HG02870 (cell line): ENCODE results near the gene MYL11.
"Not testable (repeated sequence)": the region's sequence is repeated elsewhere in the genome, so short reads cannot be mapped to it uniquely, and the experiment has no call there.

ENCODE experiments used
- ATAC-seq: cut with Tn5 transposase; IDR thresholded peaks from one replicate; pipeline ENCODE4 v1.9.1; 2021; ENCODE audit warnings: mild to moderate bottlenecking, moderate library complexity; ENCODE audit not compliant: unreplicated experiment

MYL11 gene

DNA sequence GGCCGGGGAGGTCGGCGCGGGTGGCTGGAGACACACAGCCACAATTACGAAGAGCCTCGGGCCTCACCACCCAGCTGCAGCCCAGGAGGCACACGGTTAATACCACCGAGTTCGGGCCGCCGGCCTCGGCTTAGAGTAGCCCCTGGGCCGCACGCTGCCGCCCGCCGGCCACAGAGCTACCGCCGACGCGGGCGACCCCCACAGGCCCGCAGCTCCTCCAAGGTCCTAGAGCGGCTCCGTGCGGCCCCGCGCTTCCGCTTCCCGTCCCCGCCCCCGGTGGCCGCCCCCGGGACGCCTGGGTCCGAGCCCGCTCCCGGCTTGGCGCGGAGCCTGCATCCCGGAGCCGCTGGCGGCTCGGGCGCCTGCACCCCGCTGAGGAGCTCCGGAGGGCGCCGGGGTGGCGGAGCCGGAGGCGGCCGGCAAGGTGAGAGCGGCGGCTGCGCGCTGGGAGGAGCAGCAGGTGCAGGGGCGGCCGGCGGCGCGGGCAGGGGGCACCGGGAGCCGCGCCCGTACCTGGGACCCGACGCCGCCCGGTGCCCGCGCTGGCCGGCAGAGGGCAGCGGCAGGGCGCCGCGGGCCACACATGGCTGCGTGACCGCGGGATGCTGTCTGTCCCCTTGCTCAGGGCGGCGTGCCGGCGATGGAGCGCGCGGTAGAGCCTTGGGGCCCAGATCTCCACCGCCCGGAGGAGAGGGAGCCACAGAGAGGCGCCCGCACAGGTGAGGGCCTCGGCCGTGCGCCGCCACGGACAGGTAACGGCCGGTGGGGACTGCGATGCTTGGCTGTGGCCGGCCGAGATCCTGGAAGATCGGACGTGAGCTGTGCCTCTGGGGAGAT, 20.8 kb downstream of the MYL11 start, which contains the start of gene ZNF48:
Gene ZNF48 (plus strand): TSS at position 266 of the 837 bp plus-strand sequence. CDS start 375 bp downstream, at position 641.
- ATAC-seq: peak; percentile 66

GRCh38 chr16:30395992-30396585, 21.5 kb downstream of the MYL11 start:
- ATAC-seq: no peak

GRCh38 chr16:30396627-30397026, 22.0 kb downstream of the MYL11 start:
- not testable (repeated sequence) for ATAC-seq

DNA sequence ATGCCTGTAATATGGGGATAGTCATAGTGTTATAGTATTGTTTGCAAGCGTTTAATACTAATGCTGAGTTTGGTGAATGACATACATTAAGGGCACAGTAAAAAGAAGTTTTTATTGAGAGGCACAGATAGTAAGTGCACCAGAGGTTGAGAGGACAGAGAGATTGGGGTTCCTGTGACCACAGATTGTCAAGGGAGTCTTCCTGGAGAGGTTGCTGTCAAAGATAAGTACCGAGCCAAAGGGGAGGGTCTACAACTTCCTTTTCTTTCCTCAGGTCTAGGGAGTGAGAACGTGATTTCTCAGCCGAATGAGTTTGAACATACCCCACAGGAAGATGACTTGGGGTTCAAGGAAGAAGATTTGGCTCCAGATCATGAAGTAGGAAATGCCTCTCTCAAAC, 22.5 kb downstream of the MYL11 start:
- ATAC-seq: no peak

DNA sequence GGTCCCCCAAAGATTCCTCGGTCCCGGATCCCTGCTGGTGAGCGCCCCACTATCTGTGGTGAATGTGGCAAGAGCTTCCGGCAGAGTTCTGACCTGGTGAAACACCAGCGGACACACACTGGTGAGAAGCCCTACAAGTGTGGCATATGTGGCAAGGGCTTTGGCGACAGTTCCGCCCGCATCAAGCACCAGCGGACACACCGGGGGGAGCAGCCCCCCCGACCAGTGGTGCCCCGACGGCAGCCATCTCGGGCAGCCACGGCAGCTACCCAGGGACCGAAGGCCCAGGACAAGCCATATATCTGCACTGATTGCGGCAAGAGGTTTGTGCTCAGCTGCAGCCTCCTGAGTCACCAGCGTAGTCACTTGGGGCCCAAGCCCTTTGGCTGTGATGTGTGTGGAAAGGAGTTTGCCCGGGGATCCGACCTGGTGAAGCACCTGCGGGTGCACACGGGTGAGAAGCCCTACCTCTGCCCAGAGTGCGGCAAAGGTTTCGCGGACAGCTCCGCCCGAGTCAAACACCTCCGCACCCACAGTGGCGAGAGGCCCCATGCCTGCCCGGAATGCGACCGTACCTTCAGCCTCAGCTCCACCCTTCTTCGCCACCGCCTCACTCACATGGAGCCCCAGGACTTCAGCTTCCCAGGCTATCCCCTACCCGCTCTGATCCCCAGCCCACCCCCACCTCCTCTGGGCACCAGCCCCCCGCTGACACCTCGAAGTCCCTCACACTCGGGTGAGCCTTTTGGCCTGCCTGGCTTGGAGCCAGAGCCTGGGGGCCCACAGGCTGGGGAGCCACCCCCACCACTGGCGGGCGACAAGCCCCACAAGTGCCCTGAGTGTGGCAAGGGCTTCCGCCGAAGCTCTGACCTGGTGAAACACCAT, 23.4 kb downstream of the MYL11 start:
- no peak for ATAC-seq

- ATAC-seq: no peak
Measured at GRCh38 chr16:30398661-30399434, 24.2 kb downstream of the MYL11 start.

GRCh38 chr16:30399435-30400186, 25.0 kb downstream of the MYL11 start:
- no peak for ATAC-seq

- no peak for ATAC-seq
Measured at GRCh38 chr16:30401768-30402425, 27.3 kb downstream of the MYL11 start.

- no peak for ATAC-seq
Measured at GRCh38 chr16:30406795-30407101, 32.1 kb downstream of the MYL11 start.

DNA sequence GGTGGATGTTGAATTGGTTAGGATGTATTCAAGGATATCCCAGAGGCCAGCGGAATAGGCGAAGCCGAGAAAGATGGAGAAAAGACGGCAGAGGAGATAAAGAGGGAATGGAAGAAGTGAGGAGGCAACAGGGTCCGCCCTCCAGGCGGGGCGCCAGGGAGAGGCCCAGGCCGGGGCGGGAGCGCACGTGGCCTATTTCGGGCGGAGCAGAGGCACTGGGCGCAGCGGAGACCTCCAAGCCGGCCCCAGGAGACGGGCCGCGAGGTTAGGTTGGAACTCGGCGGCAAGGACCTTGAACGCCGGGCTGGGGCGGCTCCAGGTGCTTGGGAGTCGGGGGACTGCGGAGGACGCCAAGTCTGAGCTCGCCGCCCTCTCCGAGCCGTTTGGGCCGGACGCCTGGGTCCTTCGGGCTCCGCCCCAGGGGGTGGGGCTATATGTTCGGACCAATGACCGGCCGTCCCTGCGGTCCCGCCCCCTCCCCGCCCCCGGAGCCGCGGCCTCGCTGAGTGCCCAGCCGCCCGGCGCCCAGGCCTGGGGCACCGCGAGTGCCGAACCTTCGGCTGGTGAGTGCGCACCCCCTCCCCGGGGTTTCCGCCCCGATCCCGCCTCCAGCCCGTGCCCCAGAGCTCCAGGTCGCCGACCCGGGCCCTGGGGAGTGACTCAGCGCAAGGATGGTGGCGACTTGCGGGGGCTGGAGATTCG, 32.7 kb downstream of the MYL11 start, which contains the start of gene ZNF771:
Gene ZNF771 (plus strand): TSS at position 505 of the 702 bp plus-strand sequence. CDS start 448 bp downstream, outside the sequence.
- peak; percentile 81 for ATAC-seq

DNA sequence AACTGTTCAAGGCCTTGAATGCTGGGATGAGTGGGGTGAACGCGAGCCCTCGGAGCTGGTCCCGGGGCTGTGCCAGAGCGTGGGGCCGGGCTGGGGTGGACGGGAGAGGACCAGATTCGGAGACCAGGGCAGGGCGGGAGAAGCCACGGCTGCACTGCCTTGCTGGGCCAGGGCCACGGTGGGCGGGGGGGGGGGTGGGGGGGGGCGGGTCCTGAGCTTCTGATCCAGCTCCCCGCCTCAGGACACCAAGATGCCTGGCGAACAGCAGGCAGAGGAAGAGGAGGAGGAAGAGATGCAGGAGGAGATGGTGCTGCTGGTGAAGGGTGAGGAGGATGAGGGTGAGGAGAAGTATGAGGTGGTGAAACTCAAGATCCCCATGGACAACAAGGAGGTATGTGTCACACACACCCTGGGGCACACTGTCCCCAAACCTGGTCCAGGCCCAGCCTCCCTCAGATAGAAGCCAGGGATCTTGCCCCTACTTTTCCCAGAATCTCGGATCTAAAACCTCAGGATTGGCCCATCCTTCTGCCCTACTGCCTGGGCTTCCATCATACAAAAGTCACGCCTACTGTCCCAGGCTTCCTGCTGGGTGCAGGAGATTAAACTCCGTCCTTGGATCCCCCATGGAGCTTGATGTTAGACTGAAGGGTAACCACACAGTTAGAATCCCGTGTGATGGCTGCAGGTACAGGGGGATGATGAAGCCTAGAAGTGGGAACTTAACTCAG, 33.4 kb downstream of the MYL11 start:
- ATAC-seq: no peak

DNA sequence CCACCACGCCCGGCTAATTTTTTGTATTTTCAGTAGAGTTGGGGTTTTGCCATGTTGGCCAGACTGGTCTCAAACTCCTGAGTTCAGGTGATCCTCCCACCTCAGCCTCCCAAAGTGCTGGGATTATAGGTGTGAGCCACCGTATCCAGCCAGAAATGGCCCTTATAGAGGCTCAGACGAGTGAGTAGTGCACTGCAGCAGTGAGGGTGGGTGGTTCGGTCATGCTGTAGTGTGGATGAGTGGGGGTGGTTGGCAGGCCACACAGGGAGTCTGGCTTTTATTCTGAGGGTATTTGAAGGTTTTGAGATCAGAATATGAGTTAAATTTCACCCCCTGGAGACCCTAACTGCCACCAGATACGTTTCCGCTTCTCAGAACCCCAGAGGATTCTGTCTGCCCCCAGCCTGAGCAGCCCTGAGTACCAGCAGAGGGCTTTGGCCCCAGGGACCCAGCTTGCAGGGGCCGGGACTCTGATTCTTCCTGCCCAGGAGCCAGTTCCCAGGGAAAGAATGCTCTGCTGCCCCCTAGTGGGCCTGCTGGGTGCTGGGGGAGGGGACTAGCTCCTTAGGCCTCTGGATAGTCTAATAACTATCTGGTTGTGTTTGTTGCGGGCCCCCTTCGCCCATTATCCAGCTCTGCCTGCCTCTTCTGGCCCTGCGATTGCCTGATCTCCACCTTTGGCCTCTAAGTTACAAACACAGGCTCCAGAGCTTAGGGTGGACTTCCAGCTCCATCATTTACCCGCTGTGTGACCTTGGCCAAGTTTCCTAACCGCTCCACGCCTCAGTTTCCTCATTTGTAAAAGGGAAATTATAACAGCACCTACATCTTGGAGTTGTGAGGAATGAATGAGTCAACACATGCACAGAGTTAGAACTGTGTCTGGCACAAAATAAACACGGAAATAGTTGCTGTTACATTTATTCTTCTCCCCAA, 34.8 kb downstream of the MYL11 start:
- peak; percentile 48 for ATAC-seq

- ATAC-seq: no peak
Measured at GRCh38 chr16:30413112-30413806, 38.7 kb downstream of the MYL11 start.

DNA sequence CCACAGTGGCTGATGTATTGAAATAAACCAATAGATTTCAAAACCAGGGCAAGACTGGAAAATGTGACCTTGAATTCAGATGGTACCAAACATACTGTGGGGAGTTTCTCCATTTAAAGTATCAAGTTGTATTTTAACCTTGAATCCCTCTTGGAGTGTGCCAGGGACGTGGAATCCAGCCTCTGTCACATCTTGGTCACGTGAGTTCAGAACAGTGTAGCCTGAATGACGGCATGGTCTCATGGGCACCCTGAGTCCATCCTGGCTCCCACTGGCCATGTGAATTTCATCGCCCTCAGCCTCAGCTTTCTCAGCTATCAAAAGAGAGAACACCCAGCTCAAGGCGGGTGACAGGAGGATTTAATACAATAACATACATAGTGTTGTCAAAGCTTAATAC, 39.6 kb downstream of the MYL11 start:
- no peak for ATAC-seq

DNA sequence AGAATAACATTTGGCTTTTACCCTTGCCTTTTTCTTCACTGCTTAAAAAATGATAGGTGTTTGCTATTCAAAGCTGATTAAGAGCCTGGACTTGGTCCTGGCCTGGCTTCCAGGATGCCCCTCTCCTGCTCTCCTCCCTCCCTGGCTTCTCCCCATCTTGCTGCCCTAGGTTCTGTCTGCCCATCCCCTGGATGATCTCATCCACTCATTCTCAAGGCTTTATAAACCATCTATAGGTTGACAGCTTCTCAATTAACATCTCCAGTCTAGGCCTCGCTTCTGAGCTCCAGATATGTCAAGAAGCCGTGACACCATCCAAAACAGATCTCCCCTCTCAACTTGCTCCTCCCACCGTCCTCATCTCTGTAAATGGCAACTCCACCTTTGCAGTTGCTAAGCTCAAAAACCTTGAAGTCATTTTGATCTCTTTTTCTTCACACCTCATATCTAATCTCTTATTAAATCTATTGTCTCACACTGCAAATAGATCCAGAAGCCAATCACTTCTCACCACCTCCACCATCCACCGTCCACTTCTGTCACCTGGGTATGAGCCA, 41.5 kb downstream of the MYL11 start:
- no peak for ATAC-seq
